IMR-90 (cell line): ENCODE data around the gene ZNF775. TPM values are rescaled to one million over a fixed set of nuclear protein-coding genes. Genes with fewer than 3 reads are reported as not detected.

Experiments used
- ATAC-seq: fragments of 200-7000 bp; cut with Tn5 transposase; 2 replicates; pipeline ENCODE4 v1.9.1; 2020; ENCODE audit warnings: low read depth, mild to moderate bottlenecking, moderate library complexity
- BruUV-seq: library from RNA; stranded (reverse); fragments of 400-500 nt; replicated peaks from 2 replicates; lab custom pipeline; 2021; lab: Mats Ljungman, UMichigan
- CTCF ChIA-PET: fragments of 300-600 bp; formaldehyde crosslinking; extraction: SDS; loops from one replicate; lab custom pipeline; 2021; ENCODE audit warnings: antibody characterized with exemption; lab: Yijun Ruan, JAX
- POLR2A ChIA-PET: fragments of 300-600 bp; sonication (Branson Sonifier 250); formaldehyde crosslinking; loops from one replicate; lab custom pipeline; 2022; ENCODE audit warnings: antibody characterized with exemption; ENCODE audit not compliant: unreplicated experiment; lab: Charles Lee
- DNase-seq: peaks from one replicate; pipeline ENCODE4 v3.0.0; 2013
- H2AFZ ChIP-seq: replicated peaks from 2 replicates; pipeline ENCODE3; 2013; ENCODE audit warnings: low read length, mild to moderate bottlenecking; ENCODE audit not compliant: poor library complexity
- H2AK5ac ChIP-seq: 2 replicates; pipeline ENCODE4 v1.6.1; 2013; ENCODE audit warnings: low read depth, low read length, inconsistent platforms
- H2AK9ac ChIP-seq: replicated peaks from 2 replicates; pipeline ENCODE3; 2013; ENCODE audit warnings: mild to moderate bottlenecking, low read depth, low read length, moderate library complexity; ENCODE audit not compliant: poor library complexity
- H2BK120ac ChIP-seq: 2 replicates; pipeline ENCODE4 v1.6.1; 2013; ENCODE audit warnings: low read depth, low read length, inconsistent platforms
- H2BK15ac ChIP-seq: 3 replicates; pipeline ENCODE4 v1.6.1; 2013; ENCODE audit warnings: low read depth, low read length, inconsistent platforms
- H2BK20ac ChIP-seq: 2 replicates; pipeline ENCODE4 v1.6.1; 2013; ENCODE audit warnings: low read depth, mild to moderate bottlenecking, inconsistent platforms, low read length, moderate library complexity
- H2BK5ac ChIP-seq: 2 replicates; pipeline ENCODE4 v1.6.1; 2013; ENCODE audit warnings: mild to moderate bottlenecking, low read depth, low read length, inconsistent platforms; ENCODE audit not compliant: poor library complexity, severe bottlenecking
- H3K14ac ChIP-seq: replicated peaks from 2 replicates; pipeline ENCODE4 v1.6.1; 2013; ENCODE audit warnings: low read depth, low read length, inconsistent platforms
- H3K18ac ChIP-seq: 2 replicates; pipeline ENCODE4 v1.6.1; 2013; ENCODE audit warnings: low read depth, low read length, control low read depth
- H3K23ac ChIP-seq: 2 replicates; pipeline ENCODE4 v1.6.1; 2013; ENCODE audit warnings: low read depth, low read length, inconsistent platforms
- H3K27ac ChIP-seq: 2 replicates; pipeline ENCODE4 v1.5.1; 2013; ENCODE audit warnings: mild to moderate bottlenecking, control low read depth, low read length; ENCODE audit not compliant: insufficient read depth
- H3K27me3 ChIP-seq: 2 replicates; pipeline ENCODE4 v1.6.1; 2013; ENCODE audit warnings: low read length; ENCODE audit not compliant: control insufficient read depth, insufficient read depth
- H3K36me3 ChIP-seq: 2 replicates; pipeline ENCODE4 v1.6.1; 2013; ENCODE audit warnings: low read length, mixed read lengths; ENCODE audit not compliant: control insufficient read depth, insufficient read depth
- H3K4ac ChIP-seq: 2 replicates; pipeline ENCODE4 v1.6.1; 2013; ENCODE audit warnings: low read depth, low read length, inconsistent platforms
- H3K4me1 ChIP-seq: 2 replicates; pipeline ENCODE4 v1.6.1; 2013; ENCODE audit warnings: low read length, mixed read lengths; ENCODE audit not compliant: control insufficient read depth, insufficient read depth
- H3K4me2 ChIP-seq: 2 replicates; pipeline ENCODE4 v1.6.1; 2013; ENCODE audit warnings: low read depth, mild to moderate bottlenecking, control low read depth, low read length, moderate library complexity
- H3K4me3 ChIP-seq: 2 replicates; pipeline ENCODE4 v1.5.1; 2013; ENCODE audit warnings: low read depth, mild to moderate bottlenecking, control low read depth, low read length, moderate library complexity; ENCODE audit not compliant: insufficient read depth
- H3K56ac ChIP-seq: 2 replicates; pipeline ENCODE4 v1.6.1; 2013; ENCODE audit warnings: low read length, inconsistent platforms; ENCODE audit not compliant: insufficient read depth; ENCODE audit errors: extremely low read depth
- H3K79me1 ChIP-seq, 2 experiments: 2 replicates each; pipeline ENCODE4 v1.6.1; 2013; ENCODE audit warnings: low read length in 2 of 2, inconsistent platforms in 1 of 2, low read depth in 1 of 2
- H3K9ac ChIP-seq: 2 replicates; pipeline ENCODE4 v1.6.1; 2013; ENCODE audit warnings: low read depth, low read length, control low read depth
- H3K9me1 ChIP-seq: 2 replicates; pipeline ENCODE4 v1.6.1; 2013; ENCODE audit warnings: low read length, inconsistent platforms; ENCODE audit not compliant: insufficient read depth
- H3K9me3 ChIP-seq: 2 replicates; pipeline ENCODE4 v1.6.1; 2013; ENCODE audit warnings: low read length; ENCODE audit not compliant: control insufficient read depth, insufficient read depth
- H4K20me1 ChIP-seq: 2 replicates; pipeline ENCODE4 v1.6.1; 2013; ENCODE audit warnings: low read length, inconsistent platforms; ENCODE audit not compliant: insufficient read depth
- H4K5ac ChIP-seq: 2 replicates; pipeline ENCODE4 v1.6.1; 2013; ENCODE audit warnings: mild to moderate bottlenecking, low read depth, low read length, control low read depth
- H4K8ac ChIP-seq, 2 experiments: 2 replicates each; pipeline ENCODE4 v1.6.1; 2013; ENCODE audit warnings: low read depth in 2 of 2, low read length in 2 of 2, control low read depth in 1 of 2, inconsistent platforms in 1 of 2
- H4K91ac ChIP-seq: 2 replicates; pipeline ENCODE4 v1.6.1; 2013; ENCODE audit warnings: low read depth, low read length, inconsistent platforms; ENCODE audit not compliant: insufficient read depth
- BHLHE40 ChIP-seq: fragments of 150-350 bp; IDR thresholded peaks from 2 replicates; pipeline ENCODE4 v1.6.1; 2016; ENCODE audit warnings: mild to moderate bottlenecking, low read depth, low read length
- CEBPB ChIP-seq: IDR thresholded peaks from 2 replicates; pipeline ENCODE4 v1.6.1; 2012; ENCODE audit warnings: low read depth, low read length, improper control_type of control experiment
- CHD1 ChIP-seq: IDR thresholded peaks from 2 replicates; pipeline ENCODE4 v1.6.1; 2012; ENCODE audit warnings: low read depth, low read length, improper control_type of control experiment
- FOS ChIP-seq: fragments of 150-350 bp; IDR thresholded peaks from 2 replicates; pipeline ENCODE4 v1.6.1; 2016; ENCODE audit warnings: low read depth, low read length
- MAFK ChIP-seq: IDR thresholded peaks from 2 replicates; pipeline ENCODE4 v1.6.1; 2012; ENCODE audit warnings: low read depth, low read length, improper control_type of control experiment
- MAZ ChIP-seq: IDR thresholded peaks from 2 replicates; pipeline ENCODE4 v1.6.1; 2012; ENCODE audit warnings: low read depth, mild to moderate bottlenecking, low read length, improper control_type of control experiment, moderate library complexity, borderline replicate concordance
- MXI1 ChIP-seq: IDR thresholded peaks from 2 replicates; pipeline ENCODE4 v1.6.1; 2012; ENCODE audit warnings: low read depth, mild to moderate bottlenecking, low read length, moderate library complexity, borderline replicate concordance
- NFE2L2 ChIP-seq: fragments of 150-350 bp; IDR thresholded peaks from 2 replicates; pipeline ENCODE4 v1.6.1; 2016; ENCODE audit warnings: low read depth, mild to moderate bottlenecking, low read length
- POLR2A ChIP-seq: IDR thresholded peaks from 2 replicates; pipeline ENCODE4 v1.6.1; 2012; ENCODE audit warnings: mild to moderate bottlenecking, low read depth, low read length
- RCOR1 ChIP-seq: IDR thresholded peaks from 2 replicates; pipeline ENCODE4 v1.6.1; 2012; ENCODE audit warnings: mild to moderate bottlenecking, low read length, improper control_type of control experiment; ENCODE audit not compliant: insufficient replicate concordance
- RFX5 ChIP-seq: IDR thresholded peaks from 2 replicates; pipeline ENCODE4 v1.8.0; 2012; ENCODE audit warnings: low read depth, mild to moderate bottlenecking, low read length, moderate library complexity
- SMC3 ChIP-seq: fragments of 150-350 bp; IDR thresholded peaks from 2 replicates; pipeline ENCODE4 v1.6.1; 2016; ENCODE audit warnings: low read depth, mild to moderate bottlenecking, antibody characterized with exemption, low read length, moderate library complexity
- USF2 ChIP-seq: fragments of 150-350 bp; IDR thresholded peaks from 2 replicates; pipeline ENCODE4 v1.6.1; 2017; ENCODE audit warnings: mild to moderate bottlenecking, antibody characterized with exemption, low read length, low read depth
- WGBS, 2 experiments: methylation state at CpG; one replicate each; pipeline versions ENCODE4 v1.1.5 to v1.1.7; 2013; ENCODE audit warnings: missing lambda C conversion rate in 2 of 2; ENCODE audit not compliant: insufficient read length in 1 of 2; ENCODE audit errors: extremely low coverage in 2 of 2; 5-methylcytosine and 5-hydroxymethylcytosine counted together
- dilution Hi-C: fragments of 300-500 bp; cut with HindIII; formaldehyde crosslinking; loops from one replicate; pipeline ENCODE4 v1.14.3; 2018; ENCODE audit warnings: low sequenced_read_pairs; ENCODE audit not compliant: unreplicated experiment
- in situ Hi-C: fragments of 300-500 bp; cut with MboI; formaldehyde crosslinking; loops from 3 replicates; pipeline ENCODE4 v1.14.3; 2019; ENCODE audit warnings: low sequenced_read_pairs, inconsistent platforms, mixed read lengths
- intact Hi-C: fragments of 100-400 bp; cut with micrococcal nuclease; formaldehyde crosslinking; loops from 2 replicates; pipeline ENCODE4 v1.10.0; 2022
- polyA plus RNA-seq, 3 experiments: library from polyadenylated mRNA; depleted of rRNA; stranded (reverse); fragments of >200 nt; gene quantifications; 2 replicates each; pipeline ENCODE4 v1.2.3, GENCODE V29; 2012; ENCODE audit warnings: low replicate concordance in 1 of 3
- total RNA-seq: library from RNA; depleted of rRNA; stranded (reverse); fragments of >200 nt; gene quantifications from 2 replicates; pipeline ENCODE4 v1.2.3, GENCODE V29; 2012
- TF ChIP-seq, protein P1 (sequence below): fragments of 150-350 bp; IDR thresholded peaks from 2 replicates; pipeline ENCODE4 v1.6.1; 2016; ENCODE audit warnings: low read depth, mild to moderate bottlenecking, low read length, moderate library complexity, borderline replicate concordance

ZNF775 gene
- total and polyA plus RNA-seq, 2 of the 4 experiments (the other 2 are of a cell fraction), result 1.4 to 2.6 TPM

- H4K8ac ChIP-seq, result no peak overlapping the region
- H3K36me3 ChIP-seq, result no peaks in the 10 kb centered on the region
- peak overlapping the region; percentile 43; the same call in 1 of the 2 replicates for H2AK5ac ChIP-seq
- H4K91ac ChIP-seq, result no peak overlapping the region
- no peak overlapping the region; the same call in 2 of the 3 replicates for H2BK15ac ChIP-seq
- in situ Hi-C loops (no loop called here), intact Hi-C loops (no loop called here), dilution Hi-C loops (no loop called here)
- WGBS, 2 experiments, result no CpG with 5 or more reads among the region's 11 CpGs
- peaks cover 5% of the 10 kb centered on the region; the same call in 1 of the 2 replicates for H3K9me3 ChIP-seq
- H3K14ac ChIP-seq, result no peak overlapping the region
- no peak overlapping the region for H3K4me3 ChIP-seq
- ATAC-seq, result no peak
- H3K4me1 ChIP-seq, result peaks cover 33% of the 10 kb centered on the region
- no peak overlapping the region for H3K27ac ChIP-seq
- 0 out of 2 replicates have a peak overlapping the region, but pooled peaks have one; percentile 5 for H2BK20ac ChIP-seq
- H3K27me3 ChIP-seq, result peaks cover 18% of the 10 kb centered on the region
- ChIA-PET CTCF (no interaction called here), POLR2A (no interaction called here)
- no peak overlapping the region for H3K4me2 ChIP-seq
- H2BK5ac ChIP-seq, result no peak overlapping the region
- H2BK120ac ChIP-seq, result no peak overlapping the region
- H3K4ac ChIP-seq, result no peak overlapping the region; the same call in 1 of the 2 replicates
- H3K18ac ChIP-seq, result no peak overlapping the region
- no peak overlapping the region for H2AFZ ChIP-seq
- H3K56ac ChIP-seq, result no peak overlapping the region
- H3K9me1 ChIP-seq, result peaks cover 11% of the 10 kb centered on the region; the same call in 1 of the 2 replicates
- TF ChIP-seq, protein P1, sequence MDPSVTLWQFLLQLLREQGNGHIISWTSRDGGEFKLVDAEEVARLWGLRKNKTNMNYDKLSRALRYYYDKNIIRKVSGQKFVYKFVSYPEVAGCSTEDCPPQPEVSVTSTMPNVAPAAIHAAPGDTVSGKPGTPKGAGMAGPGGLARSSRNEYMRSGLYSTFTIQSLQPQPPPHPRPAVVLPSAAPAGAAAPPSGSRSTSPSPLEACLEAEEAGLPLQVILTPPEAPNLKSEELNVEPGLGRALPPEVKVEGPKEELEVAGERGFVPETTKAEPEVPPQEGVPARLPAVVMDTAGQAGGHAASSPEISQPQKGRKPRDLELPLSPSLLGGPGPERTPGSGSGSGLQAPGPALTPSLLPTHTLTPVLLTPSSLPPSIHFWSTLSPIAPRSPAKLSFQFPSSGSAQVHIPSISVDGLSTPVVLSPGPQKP, result no peak
- TF ChIP-seq RFX5, result no peak
- no peak for TF ChIP-seq FOS
- TF ChIP-seq MAFK, result no peak
- TF ChIP-seq NFE2L2, result no peak
- no peak for TF ChIP-seq MAZ
- no peak for TF ChIP-seq USF2
- no peak for TF ChIP-seq CEBPB
- no peak for TF ChIP-seq CHD1
- TF ChIP-seq RCOR1, result no peak
- no peak for TF ChIP-seq SMC3
- TF ChIP-seq MXI1, result no peak
- TF ChIP-seq BHLHE40, result no peak
- no peak for TF ChIP-seq POLR2A
- no peak for DNase-seq
- H2AK9ac ChIP-seq, result no peak overlapping the region
- no peaks in the 10 kb centered on the region for H3K79me1 ChIP-seq
- H3K23ac ChIP-seq, result no peak overlapping the region
- H4K5ac ChIP-seq, result no peak overlapping the region
- 0 out of 2 replicates have a peak, but pooled peaks cover 3% of the 10 kb centered on the region for H4K20me1 ChIP-seq
- BruUV-seq, result no TSS peak
- H3K9ac ChIP-seq, result no peak overlapping the region
Measured at GRCh38 chr7:150338166-150338829, 40.8 kb upstream of the ZNF775 start.
